ENCODE measurements around the gene PPP1R2B.

The PPP1R2B gene

GRCh38 chr5:156870498-156870839 lies 20.4 kb downstream of the PPP1R2B start:
- TF ChIP-seq CTCF (IDR thresholded peaks at IDR 0.05; ENCODE audit: borderline replicate concordance, insufficient read depth, low read depth, low read length), result no peak
- H3K4me3 ChIP-seq (ENCODE audit: low read depth, low read length), result no peak overlapping the region

- no peak overlapping the region for H3K4me3 ChIP-seq (ENCODE audit: low read depth, low read length)
- TF ChIP-seq CTCF (IDR thresholded peaks at IDR 0.05; ENCODE audit: borderline replicate concordance, insufficient read depth, low read depth, low read length), result no peak
Observed at GRCh38 chr5:156871212-156871611, 21.1 kb downstream of the PPP1R2B start.

DNA sequence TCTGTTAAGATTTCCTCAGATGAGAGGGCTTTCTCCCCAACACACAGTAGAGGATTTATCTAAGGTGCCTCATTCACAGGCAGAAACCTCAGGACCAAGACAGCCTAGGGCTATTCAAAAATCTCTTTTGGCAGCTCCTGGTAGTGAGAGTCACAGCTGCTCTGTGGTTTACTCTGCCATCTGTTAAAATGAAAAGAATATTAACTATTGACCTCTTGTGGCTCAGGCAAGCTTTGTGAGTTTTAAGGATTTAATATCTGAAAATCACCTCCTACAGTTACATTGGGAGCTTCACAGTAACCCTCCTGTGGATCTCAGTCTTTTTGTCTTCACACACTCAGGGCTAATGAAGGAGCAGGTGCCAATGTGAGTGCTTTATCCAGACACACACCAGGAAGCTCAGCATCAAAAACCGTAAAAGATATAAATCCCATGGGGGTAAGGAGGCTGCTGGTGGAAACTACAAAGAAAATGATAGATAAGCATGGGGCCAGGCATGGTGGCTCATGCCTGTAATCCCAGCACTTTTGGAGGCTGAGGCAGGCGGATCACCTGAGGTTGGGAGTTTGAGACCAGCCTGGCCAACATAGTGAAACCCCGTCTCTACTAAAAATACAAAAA lies 29.7 kb downstream of the PPP1R2B start:
- no peak for TF ChIP-seq CTCF (IDR thresholded peaks at IDR 0.05; ENCODE audit: borderline replicate concordance, insufficient read depth, low read depth, low read length)
- no peak overlapping the region for H3K4me3 ChIP-seq (ENCODE audit: low read depth, low read length)

DNA sequence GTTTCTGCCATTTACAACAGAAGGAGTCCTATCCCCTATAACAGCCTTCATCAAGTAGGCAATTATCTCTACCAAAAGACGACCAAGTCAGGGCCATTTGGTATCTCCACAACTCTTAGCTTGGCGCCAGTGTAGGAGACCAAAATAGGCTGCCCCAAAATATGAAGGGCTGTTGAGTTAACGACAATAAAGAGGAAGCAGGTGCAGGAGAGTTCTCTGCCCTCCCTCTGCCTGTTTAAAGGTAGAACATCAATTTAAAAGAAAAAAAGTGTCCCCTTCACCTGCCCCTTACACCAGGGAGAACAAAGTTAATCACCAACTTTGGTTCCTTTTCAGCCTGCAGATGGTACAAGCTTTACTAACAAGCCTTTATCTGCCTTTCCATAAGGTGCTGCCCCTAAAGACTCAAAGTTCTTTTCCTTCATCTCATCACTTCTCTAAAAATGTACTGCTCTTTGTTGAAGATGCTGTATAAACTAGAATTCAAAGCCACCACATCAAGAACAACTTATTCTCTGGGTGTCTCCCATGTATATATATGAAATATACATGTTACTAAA lies 33.3 kb downstream of the PPP1R2B start:
- H3K4me3 ChIP-seq (ENCODE audit: low read depth, low read length), result no peak overlapping the region
- no peak for TF ChIP-seq CTCF (IDR thresholded peaks at IDR 0.05; ENCODE audit: borderline replicate concordance, insufficient read depth, low read depth, low read length)

- no peak overlapping the region for H3K4me3 ChIP-seq (ENCODE audit: low read depth, low read length)
- no peak for TF ChIP-seq CTCF (IDR thresholded peaks at IDR 0.05; ENCODE audit: borderline replicate concordance, insufficient read depth, low read depth, low read length)
Observed at GRCh38 chr5:156888520-156888919, 38.4 kb downstream of the PPP1R2B start.

DNA sequence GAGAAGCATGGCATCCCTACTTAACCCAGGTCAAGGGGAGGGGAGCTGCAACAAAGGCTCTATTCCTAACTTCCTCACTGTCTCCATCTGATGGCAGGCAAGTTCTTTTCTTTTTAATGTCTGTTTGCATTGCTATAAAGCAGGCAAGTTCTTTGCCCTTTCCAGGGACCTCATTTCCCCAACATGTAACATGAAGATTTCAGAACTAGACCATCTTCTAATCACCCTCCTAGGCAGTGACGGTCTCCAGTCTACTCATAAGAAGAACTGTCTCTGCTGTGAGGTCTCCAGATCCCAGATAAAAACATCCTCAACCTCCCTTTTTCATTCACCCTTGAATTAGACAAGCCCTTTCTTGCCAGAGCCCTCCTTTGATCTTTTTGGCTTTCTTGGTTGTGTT lies 42.1 kb downstream of the PPP1R2B start:
- no peak overlapping the region for H3K4me3 ChIP-seq (ENCODE audit: low read depth, low read length)
- TF ChIP-seq CTCF (IDR thresholded peaks at IDR 0.05; ENCODE audit: borderline replicate concordance, insufficient read depth, low read depth, low read length), result 0 out of 2 replicates have a peak, but pooled peaks have one; percentile 9

GRCh38 chr5:156892864-156893263 lies 42.8 kb downstream of the PPP1R2B start:
- no peak for TF ChIP-seq CTCF (IDR thresholded peaks at IDR 0.05; ENCODE audit: borderline replicate concordance, insufficient read depth, low read depth, low read length)
- no peak overlapping the region for H3K4me3 ChIP-seq (ENCODE audit: low read depth, low read length)
